Activated T-cell treated with anti-CD3 and anti-CD28 coated beads for 48 hours (primary cell): ENCODE measurements around the gene GPS1.

Source experiments
- DNase-seq: peaks from one replicate; pipeline ENCODE4 v3.0.0-alpha.2; 2020; ENCODE audit warnings: low read depth

The GPS1 gene

DNA sequence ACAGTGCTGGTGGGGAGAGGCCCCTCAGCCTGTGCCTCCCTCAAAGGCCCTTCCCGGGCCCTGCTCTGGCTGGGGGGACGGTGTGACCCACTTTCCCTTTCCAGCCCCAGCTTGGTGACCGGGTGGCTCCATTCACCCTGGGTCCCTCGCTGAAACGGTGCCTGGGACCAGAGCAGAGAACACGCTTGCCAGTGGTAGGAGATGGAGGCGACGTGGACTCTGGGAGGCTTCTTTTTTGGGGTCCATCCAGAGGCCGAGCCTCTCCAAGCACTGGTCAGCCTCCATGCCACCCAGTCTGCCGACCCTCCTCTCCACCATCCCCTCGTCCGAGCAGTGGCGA lies 36.8 kb upstream of the GPS1 start:
- no peak for DNase-seq

DNA sequence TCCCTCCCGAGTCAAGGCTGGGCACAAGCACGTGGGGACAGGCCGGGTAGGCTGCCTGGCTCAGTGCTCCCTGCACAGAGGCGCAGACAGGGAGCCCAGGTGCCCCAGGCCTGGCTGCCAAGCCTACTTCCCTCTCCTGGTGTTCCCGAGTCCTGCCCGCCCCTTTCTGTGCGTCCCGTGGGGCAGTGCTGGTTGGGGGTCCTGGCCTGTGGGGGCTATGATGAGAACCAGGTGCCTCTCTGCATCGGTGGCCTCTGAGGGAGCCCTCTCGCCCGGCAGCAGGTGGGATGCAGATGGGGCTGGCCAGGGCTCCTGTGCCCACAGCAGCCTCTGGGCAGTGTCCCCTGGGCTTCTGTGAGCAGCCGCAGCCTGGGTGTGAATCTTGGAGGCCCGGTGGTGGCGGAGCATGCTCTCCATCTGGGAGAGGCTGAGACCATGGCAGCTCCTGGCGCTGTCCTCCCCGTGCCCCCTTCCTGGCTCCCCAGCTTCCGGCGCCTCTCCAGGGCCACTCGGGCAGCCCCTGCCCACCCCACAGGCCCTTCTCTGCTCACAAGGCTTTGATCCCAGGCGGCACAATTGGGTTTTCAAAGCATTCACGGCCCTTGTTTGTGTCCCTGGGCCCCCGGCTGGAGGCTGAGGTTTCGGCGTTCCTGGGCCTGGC lies 36.3 kb upstream of the GPS1 start:
- DNase-seq = no peak

DNA sequence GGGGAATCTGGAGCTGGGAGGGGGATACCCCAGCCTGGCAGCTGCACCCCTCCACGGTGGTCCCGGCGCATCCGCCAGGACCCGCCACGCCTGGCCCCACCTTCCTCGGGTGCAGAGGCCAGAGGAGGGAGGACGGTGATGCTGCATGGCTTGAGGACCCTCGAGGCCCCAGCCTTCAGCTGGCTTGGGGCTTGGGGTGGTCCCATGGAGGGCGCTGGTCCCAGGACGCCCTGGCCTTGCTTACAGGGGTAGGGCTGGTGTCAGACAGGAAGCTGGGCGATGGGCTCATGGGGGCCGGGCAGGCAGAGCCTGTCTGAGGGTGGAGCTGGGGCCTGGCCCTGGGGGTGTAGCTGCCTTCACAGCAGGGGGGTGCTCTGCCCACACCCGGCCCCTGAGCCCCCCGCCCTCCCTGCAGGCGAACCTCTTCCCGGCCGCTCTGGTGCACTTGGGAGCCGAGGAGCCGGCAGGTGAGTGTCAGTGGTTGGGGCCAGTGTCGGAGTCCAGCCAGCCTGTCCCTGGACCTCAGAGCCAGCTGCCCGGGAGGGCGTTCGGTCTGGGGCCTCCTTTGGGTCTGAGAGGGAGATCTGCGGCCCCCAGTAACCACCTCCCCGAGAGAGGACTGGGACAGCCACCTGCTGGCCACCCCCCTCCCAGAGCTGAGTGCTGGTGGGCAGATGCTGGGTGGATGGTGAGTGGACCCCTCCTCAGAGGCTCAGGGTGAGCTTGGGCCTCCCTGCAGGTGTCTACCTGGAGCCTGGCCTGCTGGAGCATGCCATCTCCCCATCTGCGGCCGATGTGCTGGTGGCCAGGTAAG lies 35.4 kb upstream of the GPS1 start:
- no peak for DNase-seq

DNA sequence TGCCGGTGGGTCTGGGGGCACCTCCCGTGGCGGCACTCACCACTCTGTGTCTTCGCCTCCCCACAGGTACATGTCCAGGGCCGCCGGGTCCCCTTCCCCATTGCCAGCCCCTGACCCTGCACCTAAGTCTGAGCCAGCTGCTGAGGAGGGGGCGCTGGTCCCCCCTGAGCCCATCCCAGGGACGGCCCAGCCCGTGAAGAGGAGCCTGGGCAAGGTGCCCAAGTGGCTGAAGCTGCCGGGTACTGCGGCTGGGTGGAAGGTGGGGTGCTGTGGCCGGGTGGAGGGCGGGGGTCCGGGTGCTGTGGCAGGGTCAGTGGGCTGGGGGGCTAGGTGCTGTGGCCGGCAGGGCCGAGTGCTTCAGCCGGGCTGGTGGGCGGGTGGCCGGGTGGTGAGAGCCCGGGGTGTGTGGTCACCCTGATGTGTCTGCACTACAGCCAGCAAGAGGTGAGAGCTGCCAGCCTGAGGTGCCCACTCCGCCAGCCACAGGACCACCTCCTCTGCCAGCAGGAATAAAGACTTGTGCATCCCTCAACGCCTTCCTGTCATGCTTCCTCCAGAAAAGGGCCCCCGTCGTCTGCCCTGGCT lies 34.7 kb upstream of the GPS1 start:
- no peak for DNase-seq

DNA sequence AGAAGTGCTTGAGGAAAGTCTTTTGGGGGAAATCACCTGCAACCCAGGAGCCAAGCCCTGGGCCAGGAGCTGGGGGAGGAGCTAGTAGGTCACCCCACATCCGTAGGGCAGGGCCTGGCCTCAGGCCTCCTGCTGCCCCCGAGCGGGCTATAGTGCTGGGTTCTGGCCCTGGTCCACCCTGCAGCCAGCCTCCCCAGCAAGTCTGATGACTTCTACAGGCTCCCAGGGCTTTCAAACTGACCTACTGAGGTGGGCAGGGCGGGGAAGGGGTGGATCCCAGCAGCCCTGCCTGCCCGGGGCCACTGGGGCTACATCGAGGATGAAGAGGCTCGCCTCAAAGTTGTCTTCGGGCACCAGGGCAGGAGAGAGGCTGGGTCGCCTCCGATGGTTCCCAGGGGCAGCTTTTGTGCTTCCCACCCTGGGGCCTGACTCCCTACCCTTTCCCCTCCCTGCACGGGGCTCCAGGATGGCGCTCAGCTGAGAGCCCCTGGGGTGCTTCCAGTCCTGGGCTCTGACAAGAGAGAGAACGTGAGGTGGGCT lies 34.0 kb upstream of the GPS1 start:
- no peak for DNase-seq

DNA sequence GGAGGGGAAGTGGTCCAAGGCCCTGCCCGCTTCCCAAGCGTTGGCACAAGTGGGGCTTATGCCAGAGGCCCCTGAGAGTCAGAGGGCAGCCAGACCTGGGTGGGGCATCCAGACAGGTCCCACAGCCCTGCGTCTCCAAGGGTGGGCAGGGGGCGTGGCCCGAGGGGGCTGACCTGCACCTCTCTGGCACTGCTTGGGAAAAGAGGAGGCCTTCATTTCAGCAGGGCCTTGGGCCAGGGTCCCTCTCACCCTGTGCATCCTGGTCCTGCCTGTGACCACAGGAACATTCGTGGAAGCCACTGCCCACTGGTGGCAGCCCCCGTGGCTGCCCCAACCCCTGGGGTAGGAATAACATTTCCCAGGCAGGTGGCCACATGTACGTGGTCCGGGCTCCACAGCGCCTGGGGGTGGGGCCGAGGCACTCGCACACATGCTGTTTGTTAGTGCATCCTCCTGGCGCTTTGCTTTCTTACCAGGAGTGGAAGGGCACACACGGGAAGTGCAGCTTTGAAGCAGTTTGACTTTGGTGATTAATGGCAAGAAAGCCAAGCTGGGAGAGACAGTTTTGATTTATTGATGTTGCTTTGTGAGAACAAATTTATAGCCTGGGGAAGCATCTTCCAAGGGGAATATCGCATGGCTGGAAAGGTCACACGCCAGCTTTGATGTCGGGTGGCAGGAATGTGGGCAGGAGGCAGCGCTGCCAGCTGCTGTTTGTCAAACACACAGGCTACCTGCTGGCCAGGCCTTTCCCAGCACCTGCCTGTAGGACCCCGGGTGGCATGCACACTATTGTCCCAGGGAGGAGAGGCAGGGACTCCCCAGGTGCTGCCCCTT lies 33.3 kb upstream of the GPS1 start:
- no peak for DNase-seq

DNA sequence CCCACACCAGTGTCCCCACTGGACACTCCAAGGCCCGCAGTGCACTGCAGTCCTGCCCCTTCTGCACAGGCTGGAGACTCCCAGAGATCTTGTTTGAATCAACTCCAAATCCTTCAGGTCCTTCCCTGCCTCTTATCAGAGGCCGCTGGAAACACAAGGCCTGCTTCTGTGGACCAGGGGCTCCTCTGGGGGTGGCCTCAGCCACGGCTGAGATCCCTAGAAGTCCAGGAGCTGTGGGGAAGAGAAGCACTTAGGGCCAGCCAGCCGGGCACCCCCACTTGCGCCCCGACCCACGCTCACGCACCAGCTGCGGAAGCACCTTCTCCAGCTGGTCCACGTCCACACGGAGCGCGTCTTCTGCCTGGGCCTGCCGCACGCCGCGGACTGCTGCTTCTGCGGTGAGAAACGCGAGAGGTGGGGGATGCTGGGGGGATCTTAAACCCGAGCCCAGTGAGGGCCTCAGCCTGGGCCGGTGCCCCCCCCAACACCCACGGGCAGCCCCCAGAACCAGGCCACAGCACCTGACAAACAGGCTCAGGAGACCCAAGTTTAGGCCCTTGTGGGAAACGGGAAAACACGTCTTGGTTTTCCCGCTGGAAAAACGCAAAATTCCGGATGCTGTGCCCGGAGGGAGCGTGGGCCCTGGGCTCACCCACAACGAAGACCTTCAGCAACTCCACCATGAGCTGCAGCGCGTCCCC lies 32.6 kb upstream of the GPS1 start:
- DNase-seq = no peak

DNA sequence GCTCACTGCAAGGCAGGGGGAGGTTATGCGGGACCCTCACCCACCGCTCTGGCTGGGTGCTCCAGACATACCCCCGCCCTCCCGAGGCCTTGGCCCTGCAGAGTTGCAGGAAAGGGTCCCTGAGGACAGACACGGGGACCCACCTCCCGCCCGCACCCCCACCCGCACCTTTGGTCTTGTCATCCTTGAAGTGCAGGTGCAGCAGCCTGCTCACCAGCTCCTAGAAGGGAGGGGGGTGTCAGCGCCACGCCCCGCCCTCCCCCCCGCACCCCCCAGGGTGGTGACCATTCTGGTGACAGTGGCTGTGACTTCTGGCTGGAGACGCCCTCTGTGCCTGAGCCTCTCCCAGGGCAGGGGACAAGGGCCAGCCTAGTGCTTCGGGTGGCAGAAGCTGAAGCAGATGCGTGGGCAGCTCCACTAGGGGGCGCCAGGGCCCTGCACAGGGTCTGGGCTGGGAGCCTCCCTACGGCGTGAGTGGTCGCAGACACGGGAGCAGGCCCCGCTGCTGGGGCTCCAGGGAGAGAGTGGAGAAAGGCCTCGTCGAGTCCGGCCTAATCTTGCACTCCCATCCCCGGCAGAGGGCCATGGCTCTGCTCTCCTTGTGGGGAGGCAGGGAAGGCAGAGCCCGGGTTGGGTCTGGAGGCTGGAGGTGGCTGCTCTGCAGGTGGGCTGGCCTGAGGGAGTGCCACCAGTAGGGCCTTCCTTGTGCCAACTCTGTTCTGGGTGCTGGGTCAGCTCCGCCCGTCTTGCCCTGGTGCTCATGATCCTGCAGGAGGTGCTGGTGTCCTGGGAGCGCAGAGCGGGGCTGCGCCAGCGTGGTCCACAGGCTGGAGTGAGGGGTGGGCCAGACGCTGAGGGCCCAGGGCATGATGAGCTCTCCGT lies 31.8 kb upstream of the GPS1 start:
- DNase-seq = peak; percentile 70

DNA sequence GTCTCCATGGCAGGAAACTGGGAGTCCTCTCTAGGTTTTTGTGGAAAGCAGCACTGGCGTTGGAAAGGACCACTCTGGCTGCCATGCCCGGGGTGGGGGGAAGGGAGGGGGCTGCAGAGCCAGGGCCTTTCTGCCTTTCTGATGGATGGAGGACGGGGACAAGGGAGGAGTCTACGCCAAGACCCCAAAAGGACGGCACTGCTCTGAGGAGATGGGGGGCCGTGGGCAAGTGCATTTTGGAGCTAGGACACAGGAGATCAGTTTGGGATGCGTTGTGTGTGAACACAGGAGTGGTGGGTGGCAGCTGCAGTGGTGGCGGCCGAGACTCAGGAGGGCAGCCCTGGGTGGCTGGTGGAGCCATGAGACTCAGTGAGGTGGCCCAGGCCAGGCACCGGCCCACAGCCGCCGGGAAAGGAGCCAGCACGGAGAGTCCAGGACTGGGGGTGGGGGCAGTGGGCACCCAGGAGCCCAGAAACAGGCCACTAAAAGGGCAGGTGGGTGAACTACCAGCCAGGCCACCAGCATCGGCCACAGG lies 31.1 kb upstream of the GPS1 start:
- DNase-seq = no peak

DNA sequence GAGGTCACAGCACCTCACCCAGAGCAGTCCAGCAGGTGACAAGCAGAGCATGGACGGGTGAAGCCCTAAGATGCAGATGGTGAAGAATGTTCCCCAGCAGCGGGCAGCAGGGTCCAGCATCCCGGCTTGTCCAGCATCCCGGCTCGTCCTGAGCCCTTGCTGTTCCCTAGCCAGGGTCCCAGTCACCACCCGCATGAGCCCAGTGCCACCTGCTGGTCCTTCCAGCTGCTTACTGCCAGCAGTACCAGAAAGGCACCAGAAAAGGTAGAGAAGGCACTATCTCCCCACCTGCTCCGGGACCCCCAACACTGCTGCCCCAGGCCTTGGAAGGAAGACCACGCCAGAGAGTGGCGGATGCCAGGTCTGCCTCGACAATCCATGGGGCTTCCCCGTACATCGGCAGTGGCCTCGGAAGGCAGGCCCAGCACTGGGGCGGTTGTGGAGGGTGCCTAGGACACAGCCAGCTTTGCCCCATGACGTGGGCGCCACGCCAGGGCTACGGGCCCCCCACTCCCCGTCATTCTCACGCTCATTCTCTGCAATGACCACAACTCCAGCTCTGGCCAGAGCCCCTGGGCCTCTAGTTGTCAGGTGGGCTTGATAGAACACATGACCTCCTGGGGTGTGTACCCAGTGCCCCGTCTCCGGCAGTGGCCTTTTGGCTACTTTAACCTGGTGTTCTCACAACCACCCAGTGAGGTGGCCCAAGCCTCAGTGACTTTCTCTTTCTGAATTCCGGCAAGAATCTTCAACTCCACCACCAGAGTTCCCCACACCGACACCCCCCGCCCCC lies 30.4 kb upstream of the GPS1 start:
- peak; percentile 44 for DNase-seq

DNA sequence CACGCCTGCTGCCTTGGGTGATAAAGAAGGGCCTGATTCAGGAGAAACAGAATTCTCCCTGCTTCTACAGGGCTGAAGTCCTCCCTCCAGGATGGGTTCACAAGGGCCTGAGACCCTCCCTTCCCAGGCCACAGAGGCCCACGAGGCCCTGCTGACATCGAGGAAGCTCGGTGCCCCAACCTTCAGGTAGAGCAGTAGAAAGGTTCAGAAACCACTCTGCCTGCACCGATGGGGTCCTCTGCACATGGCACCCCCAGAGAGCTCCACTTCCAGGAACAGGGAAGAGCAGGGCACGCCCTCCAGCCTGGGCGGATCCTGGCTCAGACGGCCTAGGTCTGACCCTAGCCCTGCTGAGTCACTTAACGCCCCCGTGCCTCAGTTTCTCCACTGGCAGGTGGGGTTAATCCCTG lies 29.8 kb upstream of the GPS1 start:
- DNase-seq = no peak

DNA sequence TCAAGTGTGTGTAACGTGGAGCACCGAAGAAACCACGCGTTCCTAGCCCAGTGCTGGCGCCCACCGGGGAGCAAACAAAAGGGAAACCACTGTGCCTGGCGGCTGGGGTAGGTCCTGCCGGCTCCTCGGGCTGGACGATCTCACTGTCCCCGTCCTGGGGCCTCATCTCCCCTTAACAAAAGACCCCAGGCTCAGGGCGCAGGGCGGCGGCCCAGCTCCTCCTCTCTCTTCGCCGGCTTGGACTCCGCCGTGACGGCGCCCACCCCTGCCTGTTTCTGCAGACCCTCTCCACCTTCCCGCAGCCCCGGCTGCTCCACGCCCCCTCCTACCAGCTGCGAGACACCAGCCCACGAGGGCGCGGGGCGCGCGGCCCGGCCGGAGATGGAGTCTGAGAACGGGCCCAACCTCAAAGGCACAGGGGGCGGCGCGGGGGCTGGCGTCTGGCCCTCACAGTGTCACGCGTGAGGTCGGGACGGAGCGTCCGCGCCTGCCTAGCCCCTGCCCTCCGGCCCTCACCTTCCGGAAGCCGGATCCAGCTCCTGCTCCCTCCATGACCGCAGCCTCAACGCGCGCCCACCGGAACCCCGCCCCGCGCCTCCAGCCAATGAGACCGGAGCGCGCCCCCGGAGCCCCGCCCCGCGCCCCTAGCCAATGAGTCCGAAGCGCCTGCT lies 29.3 kb upstream of the GPS1 start, which contains the start of gene CENPX:
Gene CENPX (minus strand): TSS at position 569 of the 671 bp plus-strand sequence. CDS start 17 bp downstream, at position 552.
- no peak for DNase-seq

DNA sequence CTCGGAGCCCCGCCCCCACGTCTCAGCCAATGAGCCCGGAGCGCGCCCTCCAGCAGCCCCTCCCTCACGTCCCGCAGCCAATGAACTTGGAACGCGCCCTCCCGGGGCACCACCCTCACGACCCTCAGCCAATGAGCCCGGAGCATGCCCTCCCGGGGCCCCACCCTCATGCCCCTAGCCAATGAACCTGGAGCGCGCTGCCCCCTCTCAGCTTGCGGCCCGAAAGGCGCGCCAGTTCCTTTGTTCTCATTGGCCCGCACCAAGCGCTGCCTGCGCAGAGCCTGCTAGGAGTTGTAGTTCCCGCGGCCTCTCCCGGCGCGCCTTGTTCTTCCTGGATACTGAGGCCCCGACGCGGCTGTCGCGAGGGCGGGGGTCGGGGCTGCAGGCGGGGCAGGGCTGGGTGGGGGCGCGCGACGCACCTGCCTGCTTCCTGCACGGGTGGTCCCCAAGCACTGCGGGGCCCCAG lies 28.7 kb upstream of the GPS1 start, which contains the start of gene LRRC45:
Gene LRRC45 (plus strand): TSS at position 325 of the 466 bp plus-strand sequence. CDS start 339 bp downstream, outside the sequence.
- DNase-seq = peak; percentile 100

DNA sequence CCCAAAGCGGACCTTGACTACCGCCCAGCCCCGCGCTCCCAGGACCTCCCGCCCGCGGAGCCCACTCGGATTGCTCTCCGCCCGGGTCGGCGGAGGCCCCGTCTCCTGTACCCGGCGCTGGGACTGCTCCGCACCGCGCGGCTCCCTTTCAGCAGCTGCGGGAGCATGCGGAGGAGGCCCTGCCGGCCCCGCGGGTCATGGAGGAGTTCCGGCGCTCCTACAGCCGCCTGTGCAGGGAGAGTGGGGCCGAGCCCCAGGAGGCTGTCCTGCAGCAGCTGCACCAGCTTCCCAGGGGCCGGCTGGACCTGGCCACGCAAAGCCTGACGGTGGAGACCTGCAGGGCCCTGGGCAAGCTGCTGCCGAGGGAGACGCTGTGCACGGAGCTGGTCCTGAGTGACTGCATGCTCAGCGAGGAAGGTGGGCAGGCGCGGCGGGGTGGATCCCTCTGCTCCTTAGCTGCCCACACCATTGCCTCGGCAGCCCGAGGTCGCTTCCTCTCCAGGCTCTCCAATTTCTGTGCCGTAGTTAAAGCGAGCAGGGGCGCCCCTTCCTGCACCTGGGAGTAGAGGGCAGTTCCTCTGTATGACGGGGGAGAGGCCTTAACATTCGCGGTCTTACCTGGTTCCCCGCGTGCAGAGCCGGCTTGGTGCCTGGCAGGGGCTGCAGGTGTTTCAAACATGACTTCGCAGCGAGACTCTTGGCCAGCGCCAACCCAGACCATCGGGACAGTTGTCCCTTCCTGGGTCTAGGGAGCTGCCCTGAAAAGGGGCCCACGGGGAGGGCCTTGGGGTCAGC lies 28.1 kb upstream of the GPS1 start:
- DNase-seq = no peak

DNA sequence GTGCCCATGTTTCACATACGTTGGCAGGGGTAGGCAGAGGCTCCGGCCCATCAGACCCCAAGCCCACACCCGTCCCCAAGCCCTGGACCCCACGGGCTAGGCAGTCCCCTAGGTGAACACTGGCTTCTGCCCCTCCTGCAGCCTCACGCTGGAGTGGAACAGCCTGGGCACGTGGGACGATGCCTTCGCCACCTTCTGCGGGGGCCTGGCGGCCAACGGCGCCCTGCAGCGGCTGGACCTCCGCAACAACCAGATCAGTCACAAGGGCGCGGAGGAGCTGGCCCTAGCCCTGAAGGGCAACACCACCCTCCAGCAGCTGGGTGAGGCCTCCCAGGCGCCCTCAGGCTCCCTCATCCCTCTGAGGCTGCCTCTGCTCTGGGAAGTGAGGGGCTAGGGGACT lies 26.8 kb upstream of the GPS1 start:
- DNase-seq = no peak

DNA sequence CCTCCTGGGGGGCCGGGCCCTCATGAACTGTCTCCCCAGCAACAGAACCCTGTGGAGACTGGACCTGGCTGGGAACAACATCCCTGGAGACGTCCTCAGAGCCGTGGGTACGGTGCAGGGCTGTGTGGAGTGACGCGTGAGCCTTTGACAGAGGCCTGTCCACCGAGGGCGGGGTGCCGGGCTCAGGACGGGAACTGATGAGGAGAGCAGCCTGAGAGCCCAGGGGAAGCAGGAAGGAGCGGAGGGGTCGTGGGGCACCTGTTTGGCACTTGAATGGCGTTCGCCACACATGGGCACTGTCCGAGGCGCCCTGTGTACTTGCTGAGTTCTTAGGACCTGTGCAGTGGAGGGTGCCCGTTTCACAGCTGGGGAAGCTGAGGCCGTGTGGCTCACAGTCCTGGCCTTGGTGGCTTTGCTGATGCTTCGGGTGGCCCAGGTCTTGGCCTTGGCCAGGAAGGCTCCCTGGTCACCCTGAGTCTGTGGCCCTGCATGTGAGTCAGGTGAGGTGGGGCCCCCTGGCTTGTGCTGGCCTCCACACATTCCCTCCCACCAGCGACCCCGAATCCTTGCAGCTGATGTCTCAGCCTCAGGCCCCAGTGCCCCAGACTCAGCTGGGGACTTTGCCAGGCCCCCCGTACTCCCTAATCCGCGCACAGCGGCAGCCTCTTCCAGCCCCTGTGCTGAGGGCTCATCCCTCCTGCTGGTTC lies 26.1 kb upstream of the GPS1 start:
- no peak for DNase-seq

DNA sequence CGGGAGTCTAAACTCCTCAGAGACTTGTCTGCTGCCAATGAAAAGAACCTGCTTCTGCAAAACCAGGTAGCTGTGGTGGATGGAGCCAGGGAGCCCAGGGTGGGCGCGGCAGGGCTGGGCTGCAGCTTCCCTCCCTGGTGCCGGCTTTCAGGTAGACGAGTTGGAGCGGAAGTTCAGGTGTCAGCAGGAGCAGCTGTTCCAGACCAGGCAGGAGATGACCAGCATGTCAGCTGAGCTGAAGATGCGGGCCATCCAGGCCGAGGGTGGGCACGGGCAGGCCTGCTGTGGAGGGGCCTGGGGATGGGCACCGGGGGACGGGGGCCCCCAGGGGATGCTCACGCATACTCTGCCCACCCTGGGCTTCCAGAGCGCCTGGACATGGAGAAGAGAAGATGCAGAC lies 23.5 kb upstream of the GPS1 start:
- DNase-seq = no peak
